Activated CD4-positive, alpha-beta T cell treated with anti-CD3 and anti-CD28 coated beads, Interleukin-2, amount 10 ng/mL, durations not matched to agents 7 days and 5 days (primary cell): ENCODE measurements around the gene S100A2. TPM values are rescaled to one million over a fixed set of nuclear protein-coding genes. Genes with fewer than 3 reads are reported as not detected.
"Not testable (repeated sequence)": the region's sequence is repeated elsewhere in the genome, so short reads cannot be mapped to it uniquely, and the experiment has no call there.

Source experiments
- CTCF ChIA-PET: fragments of 350-600 bp; sonication (Branson Sonifier 250); formaldehyde crosslinking; loops from one replicate; lab custom pipeline; 2021; ENCODE audit warnings: antibody characterized with exemption; lab: Charles Lee
- POLR2A ChIA-PET: fragments of 350-600 bp; sonication (Branson Sonifier 250); formaldehyde crosslinking; loops from one replicate; lab custom pipeline; 2021; ENCODE audit warnings: antibody characterized with exemption; lab: Charles Lee
- DNase-seq: peaks from one replicate; pipeline ENCODE4 v3.0.0-alpha.2; 2020
- H3K27ac Mint-ChIP-seq: one replicate; pipeline ENCODE4 v1.8.0; 2021; ENCODE audit warnings: mild to moderate bottlenecking, moderate library complexity, mixed read lengths
- H3K27me3 Mint-ChIP-seq: one replicate; pipeline ENCODE4 v1.8.0; 2021; ENCODE audit warnings: mixed read lengths
- H3K36me3 Mint-ChIP-seq: one replicate; pipeline ENCODE4 v1.8.0; 2021; ENCODE audit warnings: low read depth, mixed read lengths
- H3K4me1 Mint-ChIP-seq: one replicate; pipeline ENCODE4 v1.8.0; 2021; ENCODE audit warnings: mixed read lengths
- H3K4me3 Mint-ChIP-seq: one replicate; pipeline ENCODE4 v1.8.0; 2021; ENCODE audit warnings: mild to moderate bottlenecking, moderate library complexity, mixed read lengths
- H3K9me3 Mint-ChIP-seq: one replicate; pipeline ENCODE4 v1.8.0; 2021; ENCODE audit warnings: mixed read lengths
- total RNA-seq, 2 experiments: library from RNA; stranded (reverse); gene quantifications; one replicate each; pipeline ENCODE4 v1.2.3, GENCODE V29; 2021

Gene S100A2
- total RNA-seq, 2 experiments from 2014 or later = 0.50 to 1.8 TPM

- ChIA-PET CTCF (interaction anchor here (1.0 to 7.2 kb wide), 15 partner anchors 9 to 453 kb away, joined by 3 to 99 read pairs (median 10); partner anchors contain the start of genes CHTOP, S100A2 and S100A4), POLR2A (interaction anchor here (1.7 kb wide), 1 partner anchor 34 kb away, joined by 6 read pairs; no protein-coding TSS in a partner anchor)
- Mint-ChIP-seq H3K4me3 (peak overlapping the region; percentile 96), H3K4me1 (peaks cover 69% of the 10 kb centered on the region), H3K27me3 (no peaks in the 10 kb centered on the region), H3K27ac (peak overlapping the region; percentile 98), H3K9me3 (no peaks in the 10 kb centered on the region), H3K36me3 (peaks cover 42% of the 10 kb centered on the region)
- DNase-seq = no peak
Measured at GRCh38 chr1:153533689-153534201, 31.9 kb downstream of the S100A2 start.

- peak overlapping the region; percentile 96 for H3K4me3 Mint-ChIP-seq
- H3K27me3 Mint-ChIP-seq = no peaks in the 10 kb centered on the region
- peak overlapping the region; percentile 98 for H3K27ac Mint-ChIP-seq
- ChIA-PET CTCF (interaction anchor here (0.7 to 7.2 kb wide), 25 partner anchors 8 to 802 kb away, joined by 3 to 99 read pairs (median 6); partner anchors contain the start of genes CHTOP, S100A2, S100A4 and S100A5), POLR2A (interaction anchor here (1.1 to 1.7 kb wide), 4 partner anchors 8 to 35 kb away, joined by 4 to 12 read pairs (median 6); partner anchors contain the start of genes S100A2 and S100A5)
- peaks cover 40% of the 10 kb centered on the region for H3K36me3 Mint-ChIP-seq
- DNase-seq = peak; percentile 81
- no peaks in the 10 kb centered on the region for H3K9me3 Mint-ChIP-seq
- peaks cover 64% of the 10 kb centered on the region for H3K4me1 Mint-ChIP-seq
Measured at GRCh38 chr1:153532769-153533599, 32.7 kb downstream of the S100A2 start.

GRCh38 chr1:153532181-153532580 lies 33.5 kb downstream of the S100A2 start:
- H3K4me3 Mint-ChIP-seq = peak overlapping the region; percentile 96
- H3K4me1 Mint-ChIP-seq = peaks cover 57% of the 10 kb centered on the region
- peak; percentile 46 for DNase-seq
- peaks cover 39% of the 10 kb centered on the region for H3K36me3 Mint-ChIP-seq
- CTCF ChIA-PET = interaction anchor here (0.7 to 7.2 kb wide), 22 partner anchors 8 to 803 kb away, joined by 3 to 99 read pairs (median 6); partner anchors contain the start of genes CHTOP, S100A1, S100A13 and S100A2
- POLR2A ChIA-PET = interaction anchor here (1.1 to 1.7 kb wide), 5 partner anchors 9 to 101 kb away, joined by 3 to 12 read pairs (median 5); partner anchors contain the start of genes CHTOP, S100A2 and S100A5
- H3K27me3 Mint-ChIP-seq = no peaks in the 10 kb centered on the region
- H3K27ac Mint-ChIP-seq = peak overlapping the region; percentile 98
- no peaks in the 10 kb centered on the region for H3K9me3 Mint-ChIP-seq

DNA sequence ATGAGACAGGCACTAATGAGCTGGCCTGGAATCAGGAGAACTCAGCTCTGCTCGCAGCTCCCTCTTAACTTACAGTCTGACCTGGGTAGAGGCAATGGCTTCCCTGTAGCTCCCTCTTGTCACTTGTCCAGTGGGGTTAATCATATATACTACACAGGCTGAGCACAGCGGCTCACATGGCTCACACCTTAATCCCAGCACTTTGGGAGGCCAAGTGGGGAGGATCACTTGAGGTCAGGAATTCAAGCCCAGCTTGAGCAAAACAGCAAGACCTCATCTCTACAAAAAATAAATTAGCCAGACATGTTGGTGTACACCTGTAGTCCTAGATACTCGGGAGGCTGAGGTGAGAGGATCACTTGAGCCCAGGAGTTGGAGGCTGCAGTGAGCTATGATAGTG lies 34.0 kb downstream of the S100A2 start:
- CTCF ChIA-PET = interaction anchor here (0.5 to 7.2 kb wide), 18 partner anchors 10 to 645 kb away, joined by 3 to 99 read pairs (median 6); partner anchors contain the start of genes CHTOP, S100A1, S100A13 and S100A2
- no peak overlapping the region for H3K4me3 Mint-ChIP-seq
- no peak for DNase-seq
- H3K9me3 Mint-ChIP-seq = no peaks in the 10 kb centered on the region
- POLR2A ChIA-PET = interaction anchor here (1.1 to 1.7 kb wide), 5 partner anchors 9 to 102 kb away, joined by 3 to 12 read pairs (median 5); partner anchors contain the start of genes CHTOP, S100A2 and S100A5
- H3K27me3 Mint-ChIP-seq = no peaks in the 10 kb centered on the region
- H3K36me3 Mint-ChIP-seq = peaks cover 37% of the 10 kb centered on the region
- peak overlapping the region; percentile 98 for H3K27ac Mint-ChIP-seq
- peaks cover 52% of the 10 kb centered on the region for H3K4me1 Mint-ChIP-seq

DNA sequence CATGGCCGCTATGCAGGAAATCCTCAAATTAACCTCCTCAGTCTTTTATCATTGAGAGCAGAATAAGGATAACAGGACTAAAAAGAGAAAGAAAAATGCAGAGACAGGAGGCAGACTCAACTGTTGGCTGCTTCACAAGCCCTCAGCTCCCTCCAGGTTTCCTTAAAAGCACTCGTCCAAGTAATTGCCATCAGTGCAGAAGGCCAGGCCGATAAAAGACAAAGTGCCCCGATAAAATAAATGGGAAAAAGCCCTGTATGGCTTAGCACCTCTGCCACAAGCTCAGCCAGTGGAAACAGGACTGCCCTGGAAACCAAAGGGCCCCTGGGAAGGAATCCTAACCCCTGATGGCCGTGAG lies 38.0 kb downstream of the S100A2 start:
- Mint-ChIP-seq H3K27ac (no peak overlapping the region), H3K27me3 (no peaks in the 10 kb centered on the region), H3K9me3 (no peaks in the 10 kb centered on the region), H3K36me3 (peaks cover 12% of the 10 kb centered on the region), H3K4me1 (peaks cover 23% of the 10 kb centered on the region), H3K4me3 (no peak overlapping the region)
- ChIA-PET POLR2A (interaction anchor here (0.6 to 0.7 kb wide), 2 partner anchors 8 to 359 kb away, joined by 4 read pairs; partner anchors contain the start of gene S100A6), CTCF (interaction anchor here (0.9 kb wide), 1 partner anchor 18 kb away, joined by 3 read pairs; no protein-coding TSS in a partner anchor)
- no peak for DNase-seq

DNA sequence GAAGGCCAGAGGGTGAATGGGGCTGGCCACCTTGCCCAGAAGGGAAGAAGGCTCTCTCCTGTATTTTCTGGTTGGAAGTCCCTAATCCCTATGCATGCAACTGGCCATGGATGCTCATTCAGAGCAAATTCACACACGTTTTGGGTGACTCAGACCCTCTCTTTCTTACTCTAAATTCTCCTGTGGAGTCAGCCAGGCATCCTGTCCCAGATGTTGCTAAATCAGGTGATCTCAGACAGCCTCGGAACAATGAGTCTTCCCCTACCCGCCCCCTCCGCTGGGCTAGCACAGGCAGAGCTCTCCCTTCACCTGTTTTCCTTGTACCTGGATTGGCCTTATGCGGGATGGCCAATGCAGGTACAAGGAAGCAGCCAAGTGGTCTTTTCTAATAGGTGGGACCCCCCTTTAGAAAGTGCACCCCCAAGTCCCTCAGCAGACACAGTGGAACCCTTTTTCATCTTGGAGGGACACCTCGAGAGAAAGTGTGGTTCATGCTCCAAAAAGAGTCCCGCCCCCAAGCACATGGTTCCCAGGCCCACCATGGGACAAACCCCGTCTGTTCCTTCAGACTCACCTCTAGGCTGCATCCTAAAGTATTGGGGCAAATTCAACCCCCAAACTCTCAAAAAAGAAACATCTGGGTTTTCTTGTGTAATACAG lies 38.5 kb downstream of the S100A2 start:
- DNase-seq = no peak
- no peaks in the 10 kb centered on the region for H3K9me3 Mint-ChIP-seq
- H3K27ac Mint-ChIP-seq = no peak overlapping the region

DNA sequence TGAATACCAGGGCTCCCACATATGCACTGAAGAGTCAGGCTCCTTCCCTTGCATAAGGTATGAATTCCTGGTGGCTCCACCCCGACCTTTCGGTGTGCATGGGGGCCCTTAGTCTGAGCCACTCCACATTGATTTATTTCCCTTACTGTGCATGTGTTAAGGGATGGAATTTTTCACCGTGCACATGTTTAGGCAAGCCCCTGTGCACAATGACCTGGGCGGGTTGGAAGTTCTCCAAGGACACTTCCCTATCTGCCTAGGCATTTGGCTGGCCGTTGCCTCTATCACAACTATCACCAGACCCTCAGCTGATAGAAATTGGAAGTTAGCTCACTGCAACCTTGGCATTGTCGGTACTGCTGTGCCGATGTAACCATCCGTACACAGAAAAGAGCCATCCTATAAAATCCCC lies 39.5 kb downstream of the S100A2 start:
- Mint-ChIP-seq H3K4me3 (no peak overlapping the region), H3K9me3 (no peaks in the 10 kb centered on the region), H3K4me1 (peaks cover 14% of the 10 kb centered on the region), H3K27ac (no peak overlapping the region), H3K27me3 (no peaks in the 10 kb centered on the region), H3K36me3 (peaks cover 11% of the 10 kb centered on the region)
- CTCF ChIA-PET = interaction anchor here (1.4 kb wide), 1 partner anchor 42 kb away, joined by 3 read pairs; no protein-coding TSS in a partner anchor
- no peak for DNase-seq
- POLR2A ChIA-PET = no interaction called here

More for the DNA sequence above, 38.5 kb downstream of the S100A2 start:
- POLR2A ChIA-PET = interaction anchor here (0.7 kb wide), 1 partner anchor 9 kb away, joined by 4 read pairs; the partner anchor contains the start of gene S100A6
- Mint-ChIP-seq H3K4me3 (no peak overlapping the region), H3K27me3 (no peaks in the 10 kb centered on the region), H3K36me3 (peaks cover 14% of the 10 kb centered on the region), H3K4me1 (peaks cover 23% of the 10 kb centered on the region)
- CTCF ChIA-PET = interaction anchor here (0.9 kb wide), 1 partner anchor 18 kb away, joined by 3 read pairs; no protein-coding TSS in a partner anchor

GRCh38 chr1:153525088-153525728 lies 40.4 kb downstream of the S100A2 start:
- ChIA-PET POLR2A (no interaction called here), CTCF (interaction anchor here (1.4 to 2.2 kb wide), 3 partner anchors 8 to 74 kb away, joined by 3 to 10 read pairs (median 3); no protein-coding TSS in a partner anchor)
- no peaks in the 10 kb centered on the region for H3K9me3 Mint-ChIP-seq
- peak overlapping the region; percentile 19 for H3K27ac Mint-ChIP-seq
- peaks cover 8% of the 10 kb centered on the region for H3K36me3 Mint-ChIP-seq
- DNase-seq = no peak
- H3K27me3 Mint-ChIP-seq = no peaks in the 10 kb centered on the region
- peaks cover 11% of the 10 kb centered on the region for H3K4me1 Mint-ChIP-seq
- H3K4me3 Mint-ChIP-seq = no peak overlapping the region

- POLR2A ChIA-PET, H3K27ac Mint-ChIP-seq, H3K9me3 Mint-ChIP-seq, DNase-seq, H3K4me3 Mint-ChIP-seq, H3K27me3 Mint-ChIP-seq, H3K36me3 Mint-ChIP-seq: not testable (repeated sequence)
- peaks cover 16% of the 10 kb centered on the region for H3K4me1 Mint-ChIP-seq
- CTCF ChIA-PET = interaction anchor here (1.1 to 3.4 kb wide), 4 partner anchors 11 to 50 kb away, joined by 3 to 15 read pairs (median 6); partner anchors contain the start of gene S100A6
Measured at GRCh38 chr1:153522353-153523048, 43.1 kb downstream of the S100A2 start.

DNA sequence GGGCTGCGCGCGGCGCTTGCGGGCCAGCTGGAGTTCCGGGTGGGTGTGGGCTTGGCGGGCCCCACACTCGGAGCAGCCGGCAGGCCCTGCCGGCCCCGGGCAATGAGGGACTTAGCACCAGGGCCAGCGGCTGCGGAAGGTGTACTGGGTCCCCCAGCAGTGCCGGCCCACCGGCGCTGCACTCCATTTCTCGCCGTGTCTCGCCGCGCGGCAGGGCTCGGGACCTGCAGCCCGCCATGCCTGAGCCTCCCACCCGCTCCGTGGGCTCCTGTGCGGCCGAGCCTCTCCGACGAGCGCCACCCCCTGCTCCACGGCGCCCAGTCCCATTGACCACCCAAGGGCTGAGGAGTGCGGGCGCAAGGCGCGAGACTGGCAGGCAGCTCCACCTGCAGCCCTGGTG lies 43.8 kb downstream of the S100A2 start:
- CTCF ChIA-PET = interaction anchor here (1.0 to 3.4 kb wide), 5 partner anchors 11 to 51 kb away, joined by 3 to 15 read pairs (median 8); partner anchors contain the start of gene S100A6
- POLR2A ChIA-PET, H3K4me3 Mint-ChIP-seq, H3K27me3 Mint-ChIP-seq, DNase-seq, H3K9me3 Mint-ChIP-seq, H3K27ac Mint-ChIP-seq, H3K36me3 Mint-ChIP-seq: not testable (repeated sequence)
- H3K4me1 Mint-ChIP-seq = peaks cover 16% of the 10 kb centered on the region
